BE2C (cell line): Measurements from ENCODE around the gene HSD11B1.

Experiments
- DNase-seq: peaks from one replicate; pipeline ENCODE4 v3.0.0-alpha.2; 2020
- H3K27me3 ChIP-seq: fragments of 250-450 bp; sonication (Bioruptor Pico); 2 replicates; pipeline ENCODE4 v1.5.1; 2020; ENCODE audit warnings: mild to moderate bottlenecking
- H3K36me3 ChIP-seq: fragments of 250-450 bp; sonication (Bioruptor Pico); 2 replicates; pipeline ENCODE4 v1.5.1; 2020; ENCODE audit warnings: mild to moderate bottlenecking
- H3K4me1 ChIP-seq: fragments of 250-450 bp; sonication (Bioruptor Pico); 2 replicates; pipeline ENCODE4 v1.5.1; 2020
- H3K4me3 ChIP-seq: 2 replicates; pipeline ENCODE4 v1.5.1; 2011; ENCODE audit warnings: low read depth, low read length
- H3K9me3 ChIP-seq: fragments of 250-450 bp; sonication (Bioruptor Pico); 2 replicates; pipeline ENCODE4 v1.5.1; 2020
- TF ChIP-seq, protein P1 (sequence below): IDR thresholded peaks from 2 replicates; pipeline ENCODE4 v1.5.1; 2012; ENCODE audit warnings: mild to moderate bottlenecking, low read depth, low read length

HSD11B1 gene

DNA sequence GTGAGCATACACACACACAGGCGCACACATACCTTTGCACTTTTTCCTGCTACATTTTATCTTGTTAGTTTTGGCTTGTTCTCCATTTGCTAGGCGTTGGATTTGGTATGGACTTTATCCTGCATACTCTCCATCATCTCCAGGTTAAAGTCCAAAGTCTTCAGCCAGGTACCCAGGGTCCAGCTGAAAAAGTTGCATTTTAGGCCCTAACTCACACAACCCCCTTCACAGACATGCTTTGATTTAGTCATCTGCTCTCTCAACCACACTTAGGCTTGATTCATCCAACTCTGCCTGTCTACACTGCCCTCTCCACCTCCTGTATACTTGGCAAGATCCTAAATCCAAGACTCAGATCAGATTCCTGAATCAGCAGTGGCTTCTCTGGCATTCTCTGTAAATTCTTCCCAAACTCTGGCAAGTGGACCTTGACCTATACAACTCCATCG is 41.7 kb upstream of the HSD11B1 start:
- Histone ChIP-seq H3K9me3 (no peaks in the 10 kb centered on the region), H3K27me3 (no peaks in the 10 kb centered on the region), H3K4me3 (no peak overlapping the region), H3K4me1 (no peaks in the 10 kb centered on the region), H3K36me3 (no peaks in the 10 kb centered on the region)
- DNase-seq = no peak
- TF ChIP-seq, protein P1, sequence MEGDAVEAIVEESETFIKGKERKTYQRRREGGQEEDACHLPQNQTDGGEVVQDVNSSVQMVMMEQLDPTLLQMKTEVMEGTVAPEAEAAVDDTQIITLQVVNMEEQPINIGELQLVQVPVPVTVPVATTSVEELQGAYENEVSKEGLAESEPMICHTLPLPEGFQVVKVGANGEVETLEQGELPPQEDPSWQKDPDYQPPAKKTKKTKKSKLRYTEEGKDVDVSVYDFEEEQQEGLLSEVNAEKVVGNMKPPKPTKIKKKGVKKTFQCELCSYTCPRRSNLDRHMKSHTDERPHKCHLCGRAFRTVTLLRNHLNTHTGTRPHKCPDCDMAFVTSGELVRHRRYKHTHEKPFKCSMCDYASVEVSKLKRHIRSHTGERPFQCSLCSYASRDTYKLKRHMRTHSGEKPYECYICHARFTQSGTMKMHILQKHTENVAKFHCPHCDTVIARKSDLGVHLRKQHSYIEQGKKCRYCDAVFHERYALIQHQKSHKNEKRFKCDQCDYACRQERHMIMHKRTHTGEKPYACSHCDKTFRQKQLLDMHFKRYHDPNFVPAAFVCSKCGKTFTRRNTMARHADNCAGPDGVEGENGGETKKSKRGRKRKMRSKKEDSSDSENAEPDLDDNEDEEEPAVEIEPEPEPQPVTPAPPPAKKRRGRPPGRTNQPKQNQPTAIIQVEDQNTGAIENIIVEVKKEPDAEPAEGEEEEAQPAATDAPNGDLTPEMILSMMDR = no peak

DNA sequence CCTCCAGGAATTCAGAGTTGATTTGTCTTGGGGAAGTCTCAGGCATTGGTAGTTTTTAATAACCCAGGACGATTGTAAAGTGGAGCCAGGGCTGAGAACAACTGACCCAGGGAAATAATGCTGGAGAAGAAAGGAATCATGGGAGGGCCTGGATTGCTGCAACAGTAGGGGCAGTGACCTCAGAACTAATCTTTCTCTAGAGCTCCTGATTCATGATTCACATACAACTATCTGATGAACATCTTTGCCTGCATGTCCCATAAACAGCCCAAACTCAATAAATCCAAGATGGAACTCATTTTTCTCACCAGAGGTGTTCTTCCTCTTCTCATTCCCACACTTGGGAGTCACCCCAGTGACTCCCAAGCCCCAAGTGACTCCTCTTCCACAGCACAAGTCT is 37.5 kb upstream of the HSD11B1 start:
- H3K4me3 ChIP-seq = no peak overlapping the region
- H3K36me3 ChIP-seq = no peaks in the 10 kb centered on the region
- H3K9me3 ChIP-seq = no peaks in the 10 kb centered on the region
- peaks cover 34% of the 10 kb centered on the region for H3K27me3 ChIP-seq
- TF ChIP-seq, protein P1 = no peak
- DNase-seq = no peak
- H3K4me1 ChIP-seq = no peaks in the 10 kb centered on the region

DNA sequence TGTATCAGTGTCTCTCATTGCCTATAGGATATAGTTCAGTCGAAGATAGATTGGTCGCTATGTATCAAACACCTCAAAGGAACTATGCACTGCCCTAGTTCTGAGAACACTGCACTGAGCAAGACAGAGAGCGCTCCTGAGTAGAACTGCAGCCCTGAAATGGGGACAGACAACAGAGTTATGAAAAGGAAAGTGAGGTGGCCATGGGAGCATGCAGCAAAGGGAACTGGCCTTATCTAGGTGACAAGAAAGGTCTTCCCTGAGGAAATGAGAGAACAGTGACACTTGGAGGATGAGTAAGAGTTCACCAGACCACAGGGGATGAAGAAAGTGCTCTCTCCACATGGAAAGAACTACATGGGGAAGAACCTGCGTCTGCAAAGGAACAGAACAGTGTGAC is 36.9 kb upstream of the HSD11B1 start:
- Histone ChIP-seq H3K9me3 (no peaks in the 10 kb centered on the region), H3K4me1 (no peaks in the 10 kb centered on the region), H3K27me3 (peaks cover 34% of the 10 kb centered on the region), H3K36me3 (no peaks in the 10 kb centered on the region), H3K4me3 (no peak overlapping the region)
- TF ChIP-seq, protein P1 = no peak
- no peak for DNase-seq

DNA sequence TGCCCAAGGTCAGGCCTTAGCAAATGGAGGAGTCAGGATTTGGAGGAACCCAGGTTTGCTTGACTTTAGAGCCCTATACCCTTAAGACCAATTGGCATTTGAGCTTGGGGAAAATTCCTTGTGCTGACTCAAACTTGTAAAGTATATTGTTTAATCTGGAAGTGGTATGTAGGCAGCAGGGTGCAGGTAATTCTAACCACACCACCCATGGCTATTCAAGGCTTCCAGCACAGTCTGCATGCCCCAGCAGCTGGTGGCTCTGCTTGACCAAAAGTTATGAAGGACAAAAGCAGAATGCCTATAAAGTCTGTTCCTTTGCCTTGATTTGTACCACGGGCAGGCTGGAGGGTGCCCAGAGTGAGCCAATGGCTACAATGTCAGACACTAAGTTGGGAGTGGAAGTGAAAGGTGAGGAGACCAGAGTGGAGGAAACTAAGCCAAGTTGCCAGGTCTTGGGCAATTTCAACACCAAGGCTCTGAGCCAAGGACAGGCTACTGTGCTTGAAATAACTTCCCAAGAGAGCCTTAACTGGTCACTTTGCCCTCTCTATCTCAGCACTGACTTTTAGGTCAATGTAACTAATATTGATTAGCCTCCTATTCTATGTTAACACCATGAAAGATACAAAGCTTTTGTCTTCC is 34.1 kb upstream of the HSD11B1 start:
- TF ChIP-seq, protein P1 = no peak

DNA sequence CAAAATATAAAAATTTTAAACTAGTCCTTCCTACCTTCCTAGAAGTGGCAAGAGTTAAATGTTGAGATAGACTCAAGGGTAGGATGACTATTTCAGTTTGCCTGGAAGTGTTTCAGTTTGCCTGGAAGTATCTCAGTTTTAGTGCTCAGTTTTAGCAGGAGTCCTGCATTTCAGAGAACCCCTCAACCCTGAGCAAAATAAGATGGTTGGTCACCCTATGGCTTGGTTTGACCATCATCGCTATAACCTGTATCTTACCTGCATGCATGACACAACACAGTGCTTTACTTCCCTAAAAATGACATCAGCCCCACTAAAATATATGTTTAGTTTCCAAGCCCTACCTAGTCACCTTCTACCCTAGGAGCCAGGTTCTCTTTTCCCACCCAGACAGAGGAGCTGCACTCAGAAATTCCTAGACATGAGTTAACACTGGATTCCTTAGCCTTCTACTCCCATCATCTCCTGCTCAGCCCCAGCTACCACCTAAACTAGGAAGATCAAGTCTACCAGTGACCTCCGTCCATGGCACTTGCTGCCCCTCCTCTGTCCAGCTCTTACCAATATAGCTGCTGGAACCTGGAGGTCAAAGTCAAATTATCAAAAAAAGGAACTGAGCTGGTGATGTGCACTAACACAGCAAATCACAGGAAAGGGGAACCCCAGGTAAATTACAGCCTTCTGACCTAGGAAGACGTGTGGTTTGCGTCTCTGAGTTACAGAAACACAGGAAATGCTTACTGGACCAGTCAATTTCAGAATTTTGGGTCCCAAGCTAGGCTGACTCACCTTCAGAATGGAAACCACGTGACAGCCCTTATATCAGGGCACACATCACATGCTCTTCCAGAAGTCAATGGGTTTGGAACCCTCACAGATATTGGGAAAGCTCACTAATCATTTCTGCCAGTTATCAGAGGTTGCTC is 31.7 kb upstream of the HSD11B1 start:
- TF ChIP-seq, protein P1 = no peak
- Histone ChIP-seq H3K36me3 (no peaks in the 10 kb centered on the region), H3K4me1 (no peaks in the 10 kb centered on the region), H3K4me3 (no peak overlapping the region), H3K27me3 (peaks cover 77% of the 10 kb centered on the region), H3K9me3 (no peaks in the 10 kb centered on the region)
- DNase-seq = no peak

More for the DNA sequence above, 34.1 kb upstream of the HSD11B1 start:
- Histone ChIP-seq H3K4me3 (no peak overlapping the region), H3K9me3 (no peaks in the 10 kb centered on the region), H3K4me1 (no peaks in the 10 kb centered on the region), H3K27me3 (peaks cover 53% of the 10 kb centered on the region), H3K36me3 (no peaks in the 10 kb centered on the region)
- DNase-seq = no peak
